K562 (cell line): ENCODE results near the gene HLF. TPM values are rescaled to one million over a fixed set of nuclear protein-coding genes. Genes with fewer than 3 reads are reported as not detected.
A peak's percentile ranks its signal among the peaks of the same experiment; 100 is the strongest.

Experiments
- AFF4 ChIP-seq: sonication (generic); formaldehyde crosslinking; IDR thresholded peaks from 2 replicates; pipeline ENCODE4 v1.8.0; 2023; ENCODE audit warnings: mild to moderate bottlenecking, missing genetic modification reagents
- DMBX1 ChIP-seq: fragments of 250-450 bp; sonication (Bioruptor Pico); IDR thresholded peaks from 2 replicates; pipeline ENCODE4 v1.8.0; 2022; ENCODE audit warnings: inconsistent platforms, mild to moderate bottlenecking, moderate library complexity, borderline replicate concordance
- HDAC3 ChIP-seq: fragments of 450-650 bp; IDR thresholded peaks from 2 replicates; pipeline ENCODE4 v1.6.1; 2018; ENCODE audit warnings: borderline replicate concordance, mild to moderate bottlenecking, moderate library complexity; ENCODE audit not compliant: partially characterized antibody
- ID3 ChIP-seq, 2 experiments: fragments of 250-450 bp in 1 of 2; fragments of 450-650 bp in 1 of 2; sonication (Bioruptor Pico) in 1 of 2; IDR thresholded peaks; 2 replicates each; pipeline versions ENCODE4 v1.6.1 to v1.8.0; 2016 to 2021; ENCODE audit warnings: mild to moderate bottlenecking in 2 of 2, moderate library complexity in 2 of 2, missing compliant biosample characterization in 1 of 2, missing genetic modification characterization in 1 of 2
- L3MBTL2 ChIP-seq: fragments of 450-650 bp; IDR thresholded peaks from 2 replicates; pipeline ENCODE4 v1.6.1; 2016; ENCODE audit warnings: mild to moderate bottlenecking, moderate library complexity
- MAX ChIP-seq: sonication (generic); formaldehyde crosslinking; IDR thresholded peaks from 2 replicates; pipeline ENCODE4 v1.9.0; 2022; ENCODE audit warnings: mild to moderate bottlenecking, missing genetic modification reagents
- MED1 ChIP-seq: sonication (generic); formaldehyde crosslinking; IDR thresholded peaks from 2 replicates; pipeline ENCODE4 v1.8.1; 2023; ENCODE audit warnings: missing genetic modification reagents, borderline replicate concordance
- MLLT1 ChIP-seq, 2 experiments: fragments of 450-650 bp; IDR thresholded peaks; 2 replicates each; pipeline ENCODE4 v1.6.1; 2016
- NFATC3 ChIP-seq: fragments of 450-650 bp; IDR thresholded peaks from 2 replicates; pipeline ENCODE4 v1.6.1; 2017; ENCODE audit warnings: mild to moderate bottlenecking
- NFIC ChIP-seq: fragments of 450-650 bp; IDR thresholded peaks from 2 replicates; pipeline ENCODE4 v1.6.1; 2017; ENCODE audit warnings: mild to moderate bottlenecking, inconsistent platforms
- PRDM10 ChIP-seq: fragments of 450-650 bp; IDR thresholded peaks from 2 replicates; pipeline ENCODE4 v1.6.1; 2018; ENCODE audit not compliant: partially characterized antibody
- SMAD2 ChIP-seq: fragments of 150-350 bp; IDR thresholded peaks from 2 replicates; pipeline ENCODE4 v1.6.1; 2014; ENCODE audit warnings: low read depth, mild to moderate bottlenecking, low read length
- STAT5A ChIP-seq: IDR thresholded peaks from 2 replicates; pipeline ENCODE4 v1.6.1; 2012; ENCODE audit warnings: low read length, inconsistent platforms, borderline replicate concordance
- VEZF1 ChIP-seq: fragments of 200-800 bp; sonication (Bioruptor generic); IDR thresholded peaks from 2 replicates; pipeline ENCODE4 v1.6.1; 2017; ENCODE audit warnings: missing genetic modification characterization, missing compliant biosample characterization
- ZNF668 ChIP-seq: fragments of 250-450 bp; sonication (Bioruptor Pico); IDR thresholded peaks from 2 replicates; pipeline ENCODE4 v1.8.0; 2022; ENCODE audit warnings: mild to moderate bottlenecking, inconsistent platforms
- polyA plus RNA-seq, 8 experiments: library from polyadenylated mRNA; depleted of rRNA in 4 of 8; stranded (reverse) in 5 of 8; unstranded in 3 of 8; fragments of >200 nt; fragmentation: Nextera tagmentation in 2 of 8; fragmentation: Illumina TruSeq in 1 of 8; extraction: Ambion mirVana in 2 of 8; extraction: Trizol in 1 of 8; gene quantifications; 2 replicates each; pipeline versions ENCODE4 v1.2.1 to v1.2.3, GENCODE V29; 2011 to 2014; ENCODE audit warnings: inconsistent platforms in 1 of 8, missing spikeins in 1 of 8
- total RNA-seq, 7 experiments: library from RNA; depleted of rRNA in 6 of 7; stranded (reverse); fragments of >200 nt in 6 of 7; fragmentation: Illumina TruSeq in 2 of 7; extraction: Trizol in 2 of 7; gene quantifications; 2 replicates each; pipeline versions ENCODE4 v1.2.1 to v1.2.3, GENCODE V29; 2011 to 2021; ENCODE audit warnings: low replicate concordance in 1 of 7

The HLF gene
- total and polyA plus RNA-seq, 9 of the 15 experiments (the other 6 are each of a cell fraction or from before 2014, with no cell fraction given) = 0.03 to 0.24 (median 0.09) TPM

GRCh38 chr17:55332296-55333041 is 67.7 kb downstream of the HLF start (continued):
- no peak for TF ChIP-seq NFATC3
- TF ChIP-seq SMAD2 = no peak
- peak; percentile 59; the same call in 1 of the 2 replicates for TF ChIP-seq L3MBTL2
- peak; percentile 85 for TF ChIP-seq NFIC
- TF ChIP-seq PRDM10 = peak; percentile 91
- no peak for TF ChIP-seq AFF4 (CRISPR knock-in tag)
- TF ChIP-seq ID3 (CRISPR knock-in tag; IDR thresholded peaks at IDR 0.05) = no peak
- peak; percentile 93 for TF ChIP-seq ID3 (tag; IDR thresholded peaks at IDR 0.05)
- no peak for TF ChIP-seq DMBX1 (CRISPR knock-in tag)
- peak; percentile 73 for TF ChIP-seq VEZF1 (CRISPR knock-in tag)
- TF ChIP-seq MED1 (CRISPR knock-in tag) = no peak
- no peak for TF ChIP-seq HDAC3
- 0 out of 4 replicates have a peak, but pooled peaks of 1 of the 2 experiments have one; percentile 36 for TF ChIP-seq MLLT1 (IDR thresholded peaks at IDR 0.05)
- TF ChIP-seq MAX (CRISPR knock-in tag) = no peak
- no peak for TF ChIP-seq STAT5A
- TF ChIP-seq ZNF668 = no peak
